Endothelial cell (in vitro differentiated cells): ENCODE data around the gene CFAP44. TPM values are rescaled to one million over a fixed set of nuclear protein-coding genes. Genes with fewer than 3 reads are reported as not detected.
"Not testable (repeated sequence)": the region's sequence is repeated elsewhere in the genome, so short reads cannot be mapped to it uniquely, and the experiment has no call there.

Source experiments
- DNase-seq: peaks from one replicate; pipeline ENCODE4 v3.0.0; 2021; ENCODE audit warnings: low spot score
- H3K27ac Mint-ChIP-seq: one replicate; pipeline ENCODE4 v1.8.0; 2021; ENCODE audit warnings: mixed read lengths, inconsistent platforms; ENCODE audit not compliant: unreplicated experiment
- H3K27me3 Mint-ChIP-seq: one replicate; pipeline ENCODE4 v1.8.0; 2021; ENCODE audit warnings: mild to moderate bottlenecking, moderate library complexity, mixed read lengths, inconsistent platforms; ENCODE audit not compliant: unreplicated experiment
- H3K36me3 Mint-ChIP-seq: one replicate; pipeline ENCODE4 v1.8.0; 2021; ENCODE audit warnings: mild to moderate bottlenecking, low read depth, mixed read lengths, inconsistent platforms; ENCODE audit not compliant: unreplicated experiment
- H3K4me1 Mint-ChIP-seq: one replicate; pipeline ENCODE4 v1.8.0; 2021; ENCODE audit warnings: mild to moderate bottlenecking, mixed read lengths, inconsistent platforms; ENCODE audit not compliant: unreplicated experiment
- H3K4me3 Mint-ChIP-seq: one replicate; pipeline ENCODE4 v1.8.0; 2021; ENCODE audit warnings: mild to moderate bottlenecking, mixed read lengths, inconsistent platforms; ENCODE audit not compliant: unreplicated experiment
- H3K9me3 Mint-ChIP-seq: one replicate; pipeline ENCODE4 v1.8.0; 2021; ENCODE audit warnings: mixed read lengths, inconsistent platforms; ENCODE audit not compliant: unreplicated experiment
- CTCF ChIP-seq: fragments of 200-600 bp; sonication (generic); IDR thresholded peaks from one replicate; pipeline ENCODE4 v1.5.0; 2021; ENCODE audit warnings: antibody characterized with exemption; ENCODE audit not compliant: unreplicated experiment
- long read RNA-seq: library from polyadenylated mRNA; unstranded; transcript quantifications from one replicate; pipeline ENCODE4 v2.0.0, GENCODE V29; 2020; ENCODE audit not compliant: unreplicated experiment
- total RNA-seq: library from RNA; stranded (reverse); fragmentation: NEBNext Ultra II Directional; extraction: Animal tissue kit (Norgen Biotek cat#: 25700); gene quantifications from one replicate; pipeline ENCODE4 v1.2.1, GENCODE V29; 2021; ENCODE audit not compliant: unreplicated experiment

CFAP44 gene
- total RNA-seq, result 1.7 TPM
- long read RNA-seq, result 0 reads

DNA sequence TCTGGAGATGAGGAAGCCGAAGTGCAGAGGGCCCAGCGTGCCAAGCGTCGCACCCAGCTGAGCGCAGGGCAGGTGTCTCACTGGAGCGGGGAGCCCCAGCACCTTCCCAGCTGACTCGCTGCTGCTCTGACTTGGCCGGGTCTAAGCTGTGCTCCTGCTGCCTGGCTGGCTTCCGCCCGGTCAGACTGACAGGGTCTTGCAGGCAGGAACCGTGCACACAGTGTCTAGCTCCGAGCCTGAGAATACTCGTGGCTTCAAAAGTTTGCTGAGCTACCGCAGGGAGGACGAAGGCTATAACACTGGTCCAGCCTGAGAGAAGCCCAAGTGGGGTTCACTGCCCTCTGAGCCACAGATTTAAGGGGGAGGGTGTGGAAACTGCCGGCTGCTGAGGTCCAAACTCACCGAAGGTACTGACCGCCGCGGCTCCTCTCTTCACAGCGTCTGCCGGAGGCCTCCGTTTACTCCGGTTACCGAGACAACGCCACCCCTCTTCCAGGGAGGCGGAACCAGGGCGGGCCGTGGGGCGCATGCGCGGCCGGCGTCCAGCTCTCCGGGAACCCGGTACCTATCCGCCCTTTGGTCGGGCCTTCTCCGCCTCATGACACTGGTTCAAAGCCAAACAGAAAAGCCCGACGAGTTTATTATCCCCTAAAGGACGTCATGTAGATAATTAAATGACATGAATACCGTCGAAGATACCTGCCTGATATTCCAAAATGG is at the start of gene CFAP44:
TSS of gene CFAP44 (minus strand) at position 443 of the 720 bp plus-strand sequence. CDS start 7,829 bp downstream, outside the sequence.
- peak within 1 kb of the TSS; percentile 80 for H3K27ac Mint-ChIP-seq

GRCh38 chr3:113485161-113485609 is 43.9 kb upstream of the CFAP44 start:
- no peak for DNase-seq
- Mint-ChIP-seq H3K36me3 (peaks cover 7% of the 10 kb centered on the region), H3K4me1 (no peaks in the 10 kb centered on the region), H3K27me3 (no peaks in the 10 kb centered on the region), H3K27ac (no peak overlapping the region), H3K9me3 (no peaks in the 10 kb centered on the region), H3K4me3 (no peak overlapping the region)
- TF ChIP-seq CTCF, result no peak

More for the DNA sequence above, at the start of gene CFAP44:
- Mint-ChIP-seq H3K4me1 (no peaks in the 10 kb centered on the region), H3K27me3 (no peaks in the 10 kb centered on the region), H3K9me3 (no peaks in the 10 kb centered on the region), H3K36me3 (no peaks in the 10 kb centered on the region), H3K4me3 (peak within 1 kb of the TSS; percentile 83)
- peak; percentile 89 for DNase-seq
- no peak for TF ChIP-seq CTCF

- no peak for TF ChIP-seq CTCF
- Mint-ChIP-seq H3K36me3 (peaks cover 18% of the 10 kb centered on the region), H3K4me3 (no peak overlapping the region), H3K27ac (no peak overlapping the region), H3K9me3 (no peaks in the 10 kb centered on the region), H3K4me1 (no peaks in the 10 kb centered on the region), H3K27me3 (no peaks in the 10 kb centered on the region)
- no peak for DNase-seq
Measured at GRCh38 chr3:113468539-113468938, 27.2 kb upstream of the CFAP44 start.

DNA sequence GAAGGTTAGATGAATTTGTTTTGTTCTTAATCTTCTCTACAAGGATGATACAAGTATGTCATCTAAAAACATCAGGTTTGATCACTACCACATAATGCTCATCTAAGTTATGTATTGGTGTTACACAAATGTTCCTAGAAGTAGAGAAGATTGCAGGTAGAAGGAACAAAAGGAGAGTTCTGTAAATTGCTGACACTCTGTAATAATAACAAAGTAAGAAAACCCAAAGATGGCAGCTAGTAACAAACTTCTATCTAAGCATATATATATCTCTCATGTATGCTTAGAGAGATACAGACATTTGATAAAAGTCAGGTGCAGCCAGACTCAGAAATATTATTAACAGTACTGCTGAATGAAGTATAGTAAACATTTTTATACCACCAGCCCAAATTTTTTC is 20.2 kb upstream of the CFAP44 start:
- DNase-seq, result no peak
- peaks cover 6% of the 10 kb centered on the region for H3K4me1 Mint-ChIP-seq
- no peak overlapping the region for H3K4me3 Mint-ChIP-seq
- no peak overlapping the region for H3K27ac Mint-ChIP-seq
- no peaks in the 10 kb centered on the region for H3K27me3 Mint-ChIP-seq
- peaks cover 29% of the 10 kb centered on the region for H3K36me3 Mint-ChIP-seq
- TF ChIP-seq CTCF, result no peak
- no peaks in the 10 kb centered on the region for H3K9me3 Mint-ChIP-seq

GRCh38 chr3:113458554-113458953 is 17.3 kb upstream of the CFAP44 start:
- not testable (repeated sequence) for H3K4me3 Mint-ChIP-seq, H3K9me3 Mint-ChIP-seq, H3K27ac Mint-ChIP-seq, H3K4me1 Mint-ChIP-seq, H3K27me3 Mint-ChIP-seq, DNase-seq
- H3K36me3 Mint-ChIP-seq, result peaks cover 29% of the 10 kb centered on the region
